GM23338 (cell line): ENCODE measurements around the gene CES5A. TPM values are rescaled to one million over a fixed set of nuclear protein-coding genes. Genes with fewer than 3 reads are reported as not detected.

ENCODE experiments used
- ATAC-seq: fragments of 200-7000 bp; cut with Tn5 transposase; 3 replicates; pipeline ENCODE4 v1.9.1; 2020
- DNase-seq: peaks from one replicate; pipeline ENCODE4 v3.0.0-alpha.2; 2015; ENCODE audit warnings: low spot score
- H2AFZ ChIP-seq: fragments of 200-600 bp; sonication (generic); 2 replicates; pipeline ENCODE4 v1.8.0; 2016; ENCODE audit warnings: antibody characterized with exemption, mild to moderate bottlenecking, moderate library complexity
- H3F3A ChIP-seq: fragments of 200-600 bp; sonication (generic); replicated peaks from 2 replicates; pipeline ENCODE4 v1.8.0; 2017; ENCODE audit warnings: antibody characterized with exemption, mixed run types, low read depth
- H3K27ac ChIP-seq: fragments of 200-600 bp; sonication (generic); 2 replicates; pipeline ENCODE4 v1.6.1; 2016; ENCODE audit warnings: low read depth
- H3K27me3 ChIP-seq: fragments of 200-600 bp; sonication (generic); 2 replicates; pipeline ENCODE4 v1.8.0; 2016; ENCODE audit warnings: mild to moderate bottlenecking, mixed run types, moderate library complexity; ENCODE audit not compliant: insufficient read depth
- H3K36me3 ChIP-seq: fragments of 200-600 bp; sonication (generic); 2 replicates; pipeline ENCODE4 v1.8.0; 2016; ENCODE audit warnings: mild to moderate bottlenecking; ENCODE audit not compliant: insufficient read depth
- H3K4me1 ChIP-seq: fragments of 200-600 bp; sonication (generic); 2 replicates; pipeline ENCODE4 v1.8.0; 2016; ENCODE audit warnings: mild to moderate bottlenecking, moderate library complexity; ENCODE audit not compliant: insufficient read depth
- H3K4me2 ChIP-seq: fragments of 200-600 bp; sonication (generic); 2 replicates; pipeline ENCODE4 v1.7.1; 2017; ENCODE audit warnings: mixed run types
- H3K4me3 ChIP-seq: fragments of 200-600 bp; sonication (generic); 2 replicates; pipeline ENCODE4 v1.6.1; 2016; ENCODE audit warnings: mixed run types
- H3K79me2 ChIP-seq: fragments of 200-600 bp; sonication (generic); replicated peaks from 2 replicates; pipeline ENCODE4 v1.8.0; 2017; ENCODE audit warnings: mild to moderate bottlenecking; ENCODE audit not compliant: insufficient read depth
- H3K9me2 ChIP-seq: fragments of 200-600 bp; sonication (generic); 2 replicates; pipeline ENCODE4 v1.8.0; 2017; ENCODE audit not compliant: insufficient read depth
- H4K20me1 ChIP-seq: fragments of 200-600 bp; sonication (generic); replicated peaks from 2 replicates; pipeline ENCODE4 v1.8.0; 2017; ENCODE audit warnings: mild to moderate bottlenecking; ENCODE audit not compliant: insufficient read depth
- H3K27ac Mint-ChIP-seq: 2 replicates; pipeline ENCODE4 v1.8.0; 2020; ENCODE audit warnings: inconsistent platforms, mild to moderate bottlenecking, moderate library complexity, mixed read lengths
- H3K27me3 Mint-ChIP-seq: 3 replicates; pipeline ENCODE4 v1.8.0; 2022; ENCODE audit warnings: low read depth, mild to moderate bottlenecking, moderate library complexity, mixed read lengths, inconsistent platforms; ENCODE audit not compliant: insufficient read depth, poor library complexity
- H3K36me3 Mint-ChIP-seq: 3 replicates; pipeline ENCODE4 v1.8.0; 2021; ENCODE audit warnings: low read depth, mild to moderate bottlenecking, inconsistent platforms, moderate library complexity, mixed read lengths
- H3K4me1 Mint-ChIP-seq: 3 replicates; pipeline ENCODE4 v1.8.0; 2020; ENCODE audit warnings: mild to moderate bottlenecking, inconsistent platforms, mixed read lengths
- H3K4me3 Mint-ChIP-seq: 3 replicates; pipeline ENCODE4 v1.8.0; 2021; ENCODE audit warnings: moderate library complexity, mild to moderate bottlenecking, inconsistent platforms, mixed read lengths
- H3K9me3 Mint-ChIP-seq: 3 replicates; pipeline ENCODE4 v1.8.0; 2020; ENCODE audit warnings: moderate library complexity, mild to moderate bottlenecking, inconsistent platforms, mixed read lengths
- CREB1 ChIP-seq: fragments of 250-450 bp; sonication (Bioruptor Pico); IDR thresholded peaks from 2 replicates; pipeline ENCODE4 v1.5.0; 2020; ENCODE audit warnings: low read depth, mild to moderate bottlenecking, moderate library complexity
- EZH2 ChIP-seq: fragments of 200-600 bp; sonication (generic); IDR thresholded peaks from one replicate; pipeline ENCODE4 v1.8.0; 2017; ENCODE audit warnings: antibody characterized with exemption, mild to moderate bottlenecking, low read depth; ENCODE audit not compliant: unreplicated experiment
- EZH2phosphoT487 ChIP-seq: fragments of 200-600 bp; sonication (generic); IDR thresholded peaks from one replicate; pipeline ENCODE4 v1.8.1; 2018; ENCODE audit warnings: antibody characterized with exemption; ENCODE audit not compliant: unreplicated experiment
- JUNB ChIP-seq: IDR thresholded peaks from one replicate; pipeline ENCODE4 v1.6.1; 2016; ENCODE audit warnings: antibody characterized with exemption; ENCODE audit not compliant: unreplicated experiment
- NANOG ChIP-seq: IDR thresholded peaks from 2 replicates; pipeline ENCODE4 v1.6.1; 2016; ENCODE audit warnings: antibody characterized with exemption, borderline replicate concordance
- POLR2AphosphoS5 ChIP-seq: IDR thresholded peaks from 2 replicates; pipeline ENCODE4 v1.6.1; 2016; ENCODE audit warnings: antibody characterized with exemption, low read depth
- STAT1 ChIP-seq: IDR thresholded peaks from one replicate; pipeline ENCODE4 v1.6.1; 2016; ENCODE audit warnings: antibody characterized with exemption; ENCODE audit not compliant: unreplicated experiment
- ZNF114 ChIP-seq: fragments of 250-450 bp; sonication (Bioruptor Pico); IDR thresholded peaks from 2 replicates; pipeline ENCODE4 v1.5.0; 2020; ENCODE audit warnings: mild to moderate bottlenecking, moderate library complexity
- ZNF331 ChIP-seq: fragments of 250-450 bp; sonication (Bioruptor Pico); IDR thresholded peaks from 2 replicates; pipeline ENCODE4 v1.5.0; 2020; ENCODE audit warnings: low read depth, mild to moderate bottlenecking, moderate library complexity
- polyA plus RNA-seq: library from polyadenylated mRNA; unstranded; fragments of >200 nt; fragmentation: Nextera tagmentation; extraction: Ambion mirVana; gene quantifications from 2 replicates; pipeline ENCODE4 v1.2.1, GENCODE V29; 2016
- total RNA-seq: library from RNA; depleted of rRNA; stranded (reverse); fragments of >200 nt; shearing (Covaris generic); gene quantifications from 2 replicates; pipeline ENCODE4 v1.2.3, GENCODE V29; 2014
- TF ChIP-seq, protein P1 (sequence below), 2 experiments: fragments of 200-600 bp in 1 of 2; sonication (generic) in 1 of 2; conservative IDR thresholded peaks; 2 replicates each; pipeline versions ENCODE4 v1.5.1 to v1.6.1; 2016 to 2017; ENCODE audit warnings: antibody characterized with exemption in 2 of 2, low read depth in 2 of 2, mild to moderate bottlenecking in 2 of 2, moderate library complexity in 1 of 2
- TF ChIP-seq, protein P2 (sequence below): IDR thresholded peaks from one replicate; pipeline ENCODE4 v1.6.1; 2018; ENCODE audit warnings: antibody characterized with exemption; ENCODE audit not compliant: unreplicated experiment
- TF ChIP-seq, protein P3 (sequence below): fragments of 250-450 bp; sonication (Bioruptor Pico); IDR thresholded peaks from 2 replicates; pipeline ENCODE4 v1.5.0; 2020; ENCODE audit warnings: mild to moderate bottlenecking, moderate library complexity
- TF ChIP-seq, protein P4 (sequence below): IDR thresholded peaks from 2 replicates; pipeline ENCODE4 v1.6.1; 2016; ENCODE audit warnings: antibody characterized with exemption

The CES5A gene
- total and polyA plus RNA-seq, 2 experiments from 2014 or later = not detected

DNA sequence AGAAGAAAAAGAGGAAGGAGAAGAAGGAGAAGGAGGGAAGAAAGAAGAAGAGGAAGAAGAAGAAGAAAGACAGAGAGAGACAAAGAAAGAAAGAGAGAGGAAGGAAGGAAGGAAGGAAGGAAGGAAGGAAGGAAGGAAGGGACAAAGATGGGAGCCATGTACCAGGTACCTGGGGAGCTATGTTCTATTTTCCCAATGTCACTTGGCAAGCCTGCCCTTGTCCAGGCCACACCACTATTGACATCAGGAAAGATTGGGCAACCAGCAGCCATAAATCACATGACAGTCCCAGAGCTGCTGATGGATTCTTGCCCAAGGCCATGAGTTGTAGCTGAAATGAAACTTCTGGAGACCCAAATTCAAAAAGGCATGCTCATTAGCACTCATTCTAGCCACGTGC lies 39.6 kb downstream of the CES5A start:
- no peak overlapping the region for H3K4me3 Mint-ChIP-seq
- peaks cover 2% of the 10 kb centered on the region for H3K27me3 Mint-ChIP-seq
- H3K27ac Mint-ChIP-seq = no peak overlapping the region
- no peaks in the 10 kb centered on the region for H3K36me3 Mint-ChIP-seq
- Histone ChIP-seq H3K4me1 (no peaks in the 10 kb centered on the region), H3K27me3 (no peaks in the 10 kb centered on the region), H3K27ac (no peak overlapping the region), H4K20me1 (no peaks in the 10 kb centered on the region), H3K4me3 (no peak overlapping the region), H2AFZ (no peak overlapping the region), H3F3A (no peaks in the 10 kb centered on the region), H3K4me2 (no peak overlapping the region), H3K79me2 (no peaks in the 10 kb centered on the region), H3K36me3 (no peaks in the 10 kb centered on the region), H3K9me2 (no peaks in the 10 kb centered on the region)
- ATAC-seq (no peak), DNase-seq (no peak)
- TF ChIP-seq EZH2 (no peak), POLR2AphosphoS5 (no peak), NANOG (no peak), JUNB (no peak), CREB1 (CRISPR knock-in tag) (no peak), EZH2phosphoT487 (no peak), ZNF331 (CRISPR knock-in tag) (no peak), ZNF114 (CRISPR knock-in tag) (no peak), STAT1 (no peak)
- TF ChIP-seq, protein P1, sequence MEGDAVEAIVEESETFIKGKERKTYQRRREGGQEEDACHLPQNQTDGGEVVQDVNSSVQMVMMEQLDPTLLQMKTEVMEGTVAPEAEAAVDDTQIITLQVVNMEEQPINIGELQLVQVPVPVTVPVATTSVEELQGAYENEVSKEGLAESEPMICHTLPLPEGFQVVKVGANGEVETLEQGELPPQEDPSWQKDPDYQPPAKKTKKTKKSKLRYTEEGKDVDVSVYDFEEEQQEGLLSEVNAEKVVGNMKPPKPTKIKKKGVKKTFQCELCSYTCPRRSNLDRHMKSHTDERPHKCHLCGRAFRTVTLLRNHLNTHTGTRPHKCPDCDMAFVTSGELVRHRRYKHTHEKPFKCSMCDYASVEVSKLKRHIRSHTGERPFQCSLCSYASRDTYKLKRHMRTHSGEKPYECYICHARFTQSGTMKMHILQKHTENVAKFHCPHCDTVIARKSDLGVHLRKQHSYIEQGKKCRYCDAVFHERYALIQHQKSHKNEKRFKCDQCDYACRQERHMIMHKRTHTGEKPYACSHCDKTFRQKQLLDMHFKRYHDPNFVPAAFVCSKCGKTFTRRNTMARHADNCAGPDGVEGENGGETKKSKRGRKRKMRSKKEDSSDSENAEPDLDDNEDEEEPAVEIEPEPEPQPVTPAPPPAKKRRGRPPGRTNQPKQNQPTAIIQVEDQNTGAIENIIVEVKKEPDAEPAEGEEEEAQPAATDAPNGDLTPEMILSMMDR (conservative IDR thresholded peaks at IDR 0.05; ENCODE audit: low read depth in 2 of 2) = no peak
- TF ChIP-seq, protein P2, sequence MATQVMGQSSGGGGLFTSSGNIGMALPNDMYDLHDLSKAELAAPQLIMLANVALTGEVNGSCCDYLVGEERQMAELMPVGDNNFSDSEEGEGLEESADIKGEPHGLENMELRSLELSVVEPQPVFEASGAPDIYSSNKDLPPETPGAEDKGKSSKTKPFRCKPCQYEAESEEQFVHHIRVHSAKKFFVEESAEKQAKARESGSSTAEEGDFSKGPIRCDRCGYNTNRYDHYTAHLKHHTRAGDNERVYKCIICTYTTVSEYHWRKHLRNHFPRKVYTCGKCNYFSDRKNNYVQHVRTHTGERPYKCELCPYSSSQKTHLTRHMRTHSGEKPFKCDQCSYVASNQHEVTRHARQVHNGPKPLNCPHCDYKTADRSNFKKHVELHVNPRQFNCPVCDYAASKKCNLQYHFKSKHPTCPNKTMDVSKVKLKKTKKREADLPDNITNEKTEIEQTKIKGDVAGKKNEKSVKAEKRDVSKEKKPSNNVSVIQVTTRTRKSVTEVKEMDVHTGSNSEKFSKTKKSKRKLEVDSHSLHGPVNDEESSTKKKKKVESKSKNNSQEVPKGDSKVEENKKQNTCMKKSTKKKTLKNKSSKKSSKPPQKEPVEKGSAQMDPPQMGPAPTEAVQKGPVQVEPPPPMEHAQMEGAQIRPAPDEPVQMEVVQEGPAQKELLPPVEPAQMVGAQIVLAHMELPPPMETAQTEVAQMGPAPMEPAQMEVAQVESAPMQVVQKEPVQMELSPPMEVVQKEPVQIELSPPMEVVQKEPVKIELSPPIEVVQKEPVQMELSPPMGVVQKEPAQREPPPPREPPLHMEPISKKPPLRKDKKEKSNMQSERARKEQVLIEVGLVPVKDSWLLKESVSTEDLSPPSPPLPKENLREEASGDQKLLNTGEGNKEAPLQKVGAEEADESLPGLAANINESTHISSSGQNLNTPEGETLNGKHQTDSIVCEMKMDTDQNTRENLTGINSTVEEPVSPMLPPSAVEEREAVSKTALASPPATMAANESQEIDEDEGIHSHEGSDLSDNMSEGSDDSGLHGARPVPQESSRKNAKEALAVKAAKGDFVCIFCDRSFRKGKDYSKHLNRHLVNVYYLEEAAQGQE = no peak
- TF ChIP-seq, protein P3, sequence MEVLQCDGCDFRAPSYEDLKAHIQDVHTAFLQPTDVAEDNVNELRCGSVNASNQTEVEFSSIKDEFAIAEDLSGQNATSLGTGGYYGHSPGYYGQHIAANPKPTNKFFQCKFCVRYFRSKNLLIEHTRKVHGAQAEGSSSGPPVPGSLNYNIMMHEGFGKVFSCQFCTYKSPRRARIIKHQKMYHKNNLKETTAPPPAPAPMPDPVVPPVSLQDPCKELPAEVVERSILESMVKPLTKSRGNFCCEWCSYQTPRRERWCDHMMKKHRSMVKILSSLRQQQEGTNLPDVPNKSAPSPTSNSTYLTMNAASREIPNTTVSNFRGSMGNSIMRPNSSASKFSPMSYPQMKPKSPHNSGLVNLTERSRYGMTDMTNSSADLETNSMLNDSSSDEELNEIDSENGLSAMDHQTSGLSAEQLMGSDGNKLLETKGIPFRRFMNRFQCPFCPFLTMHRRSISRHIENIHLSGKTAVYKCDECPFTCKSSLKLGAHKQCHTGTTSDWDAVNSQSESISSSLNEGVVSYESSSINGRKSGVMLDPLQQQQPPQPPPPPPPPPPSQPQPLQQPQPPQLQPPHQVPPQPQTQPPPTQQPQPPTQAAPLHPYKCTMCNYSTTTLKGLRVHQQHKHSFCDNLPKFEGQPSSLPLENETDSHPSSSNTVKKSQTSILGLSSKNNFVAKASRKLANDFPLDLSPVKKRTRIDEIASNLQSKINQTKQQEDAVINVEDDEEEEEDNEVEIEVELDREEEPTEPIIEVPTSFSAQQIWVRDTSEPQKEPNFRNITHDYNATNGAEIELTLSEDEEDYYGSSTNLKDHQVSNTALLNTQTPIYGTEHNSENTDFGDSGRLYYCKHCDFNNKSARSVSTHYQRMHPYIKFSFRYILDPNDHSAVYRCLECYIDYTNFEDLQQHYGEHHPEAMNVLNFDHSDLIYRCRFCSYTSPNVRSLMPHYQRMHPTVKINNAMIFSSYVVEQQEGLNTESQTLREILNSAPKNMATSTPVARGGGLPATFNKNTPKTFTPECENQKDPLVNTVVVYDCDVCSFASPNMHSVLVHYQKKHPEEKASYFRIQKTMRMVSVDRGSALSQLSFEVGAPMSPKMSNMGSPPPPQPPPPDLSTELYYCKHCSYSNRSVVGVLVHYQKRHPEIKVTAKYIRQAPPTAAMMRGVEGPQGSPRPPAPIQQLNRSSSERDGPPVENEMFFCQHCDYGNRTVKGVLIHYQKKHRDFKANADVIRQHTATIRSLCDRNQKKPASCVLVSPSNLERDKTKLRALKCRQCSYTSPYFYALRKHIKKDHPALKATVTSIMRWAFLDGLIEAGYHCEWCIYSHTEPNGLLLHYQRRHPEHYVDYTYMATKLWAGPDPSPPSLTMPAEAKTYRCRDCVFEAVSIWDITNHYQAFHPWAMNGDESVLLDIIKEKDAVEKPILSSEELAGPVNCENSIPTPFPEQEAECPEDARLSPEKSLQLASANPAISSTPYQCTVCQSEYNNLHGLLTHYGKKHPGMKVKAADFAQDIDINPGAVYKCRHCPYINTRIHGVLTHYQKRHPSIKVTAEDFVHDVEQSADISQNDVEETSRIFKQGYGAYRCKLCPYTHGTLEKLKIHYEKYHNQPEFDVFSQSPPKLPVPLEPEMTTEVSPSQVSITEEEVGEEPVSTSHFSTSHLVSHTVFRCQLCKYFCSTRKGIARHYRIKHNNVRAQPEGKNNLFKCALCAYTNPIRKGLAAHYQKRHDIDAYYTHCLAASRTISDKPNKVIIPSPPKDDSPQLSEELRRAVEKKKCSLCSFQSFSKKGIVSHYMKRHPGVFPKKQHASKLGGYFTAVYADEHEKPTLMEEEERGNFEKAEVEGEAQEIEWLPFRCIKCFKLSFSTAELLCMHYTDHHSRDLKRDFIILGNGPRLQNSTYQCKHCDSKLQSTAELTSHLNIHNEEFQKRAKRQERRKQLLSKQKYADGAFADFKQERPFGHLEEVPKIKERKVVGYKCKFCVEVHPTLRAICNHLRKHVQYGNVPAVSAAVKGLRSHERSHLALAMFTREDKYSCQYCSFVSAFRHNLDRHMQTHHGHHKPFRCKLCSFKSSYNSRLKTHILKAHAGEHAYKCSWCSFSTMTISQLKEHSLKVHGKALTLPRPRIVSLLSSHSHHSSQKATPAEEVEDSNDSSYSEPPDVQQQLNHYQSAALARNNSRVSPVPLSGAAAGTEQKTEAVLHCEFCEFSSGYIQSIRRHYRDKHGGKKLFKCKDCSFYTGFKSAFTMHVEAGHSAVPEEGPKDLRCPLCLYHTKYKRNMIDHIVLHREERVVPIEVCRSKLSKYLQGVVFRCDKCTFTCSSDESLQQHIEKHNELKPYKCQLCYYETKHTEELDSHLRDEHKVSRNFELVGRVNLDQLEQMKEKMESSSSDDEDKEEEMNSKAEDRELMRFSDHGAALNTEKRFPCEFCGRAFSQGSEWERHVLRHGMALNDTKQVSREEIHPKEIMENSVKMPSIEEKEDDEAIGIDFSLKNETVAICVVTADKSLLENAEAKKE (CRISPR knock-in tag) = no peak
- TF ChIP-seq, protein P4, sequence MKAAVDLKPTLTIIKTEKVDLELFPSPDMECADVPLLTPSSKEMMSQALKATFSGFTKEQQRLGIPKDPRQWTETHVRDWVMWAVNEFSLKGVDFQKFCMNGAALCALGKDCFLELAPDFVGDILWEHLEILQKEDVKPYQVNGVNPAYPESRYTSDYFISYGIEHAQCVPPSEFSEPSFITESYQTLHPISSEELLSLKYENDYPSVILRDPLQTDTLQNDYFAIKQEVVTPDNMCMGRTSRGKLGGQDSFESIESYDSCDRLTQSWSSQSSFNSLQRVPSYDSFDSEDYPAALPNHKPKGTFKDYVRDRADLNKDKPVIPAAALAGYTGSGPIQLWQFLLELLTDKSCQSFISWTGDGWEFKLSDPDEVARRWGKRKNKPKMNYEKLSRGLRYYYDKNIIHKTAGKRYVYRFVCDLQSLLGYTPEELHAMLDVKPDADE = no peak
- H3K4me1 Mint-ChIP-seq = 0 out of 3 replicates have a peak, but pooled peaks cover 9% of the 10 kb centered on the region
- H3K9me3 Mint-ChIP-seq = no peaks in the 10 kb centered on the region; the same call in 2 of the 3 replicates
